T-helper 9 cell (primary cell): ENCODE measurements around the gene FNBP1.
"Not testable (repeated sequence)": the region's sequence is repeated elsewhere in the genome, so short reads cannot be mapped to it uniquely, and the experiment has no call there.

Experiments used
- DNase-seq: peaks from one replicate; pipeline ENCODE4 v3.0.0-alpha.2; 2020

Gene FNBP1

DNA sequence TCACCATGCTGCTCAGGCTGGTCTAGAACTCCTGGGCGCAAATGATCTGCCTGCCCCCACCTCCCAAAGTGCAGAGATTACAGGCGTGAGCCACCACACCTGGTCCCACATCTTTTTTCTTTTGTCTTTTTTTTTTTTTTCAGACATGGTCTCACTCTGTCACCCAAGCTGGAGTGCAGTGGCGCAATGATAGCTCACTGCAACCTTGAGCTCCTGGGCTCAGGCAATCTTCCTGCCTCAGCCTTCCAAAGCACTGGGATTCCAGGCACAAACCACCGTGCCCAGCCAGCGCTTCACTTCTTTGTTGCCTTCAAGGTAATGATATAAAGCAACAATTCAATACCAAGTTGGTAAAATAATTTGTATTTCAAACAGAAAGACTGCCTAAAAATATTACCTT, 128.9 kb downstream of the FNBP1 start:
- DNase-seq: no peak

DNA sequence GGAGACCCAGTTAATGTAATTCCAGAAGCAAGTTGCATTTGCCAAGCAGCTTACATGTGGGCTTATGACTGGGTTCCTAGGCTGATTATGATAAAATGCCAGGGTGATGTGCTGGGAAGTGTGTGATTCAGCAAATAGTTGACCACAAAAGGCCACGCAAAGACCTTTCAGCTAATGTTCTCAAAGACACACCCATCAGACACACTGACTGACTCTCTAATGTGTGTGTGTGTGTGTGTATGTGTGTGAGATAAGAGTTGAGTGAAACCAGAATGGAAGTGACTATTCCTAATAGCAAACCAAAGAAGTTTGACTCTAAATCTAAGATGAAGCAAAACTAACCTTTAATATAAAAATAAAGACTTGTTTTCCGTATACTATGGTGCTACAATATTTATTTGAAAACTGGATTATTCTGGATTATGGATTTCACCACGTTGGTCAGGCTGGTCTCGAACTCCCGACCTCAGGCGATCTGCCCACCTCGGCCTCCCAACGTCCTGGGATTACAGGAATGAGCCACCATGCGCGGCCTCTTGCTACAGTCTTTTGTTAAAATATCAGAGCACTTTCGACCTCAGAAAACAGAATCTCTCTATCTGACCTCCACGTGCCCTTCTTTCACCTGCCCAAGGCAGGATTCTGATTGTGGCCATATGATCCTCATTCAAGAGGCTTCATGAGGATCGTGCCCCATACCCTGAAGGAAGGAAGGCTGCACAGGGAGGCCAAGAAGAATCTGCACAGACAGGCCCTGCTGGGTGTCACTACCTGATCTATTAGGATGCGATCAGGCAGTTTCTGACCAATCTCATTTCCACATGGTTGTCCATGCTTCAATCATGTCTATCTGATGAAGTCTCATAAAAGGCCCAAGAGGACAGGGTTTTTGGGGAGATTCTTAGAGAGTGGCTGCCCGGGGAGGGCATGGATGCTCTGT, 132.1 kb downstream of the FNBP1 start:
- DNase-seq: no peak

DNA sequence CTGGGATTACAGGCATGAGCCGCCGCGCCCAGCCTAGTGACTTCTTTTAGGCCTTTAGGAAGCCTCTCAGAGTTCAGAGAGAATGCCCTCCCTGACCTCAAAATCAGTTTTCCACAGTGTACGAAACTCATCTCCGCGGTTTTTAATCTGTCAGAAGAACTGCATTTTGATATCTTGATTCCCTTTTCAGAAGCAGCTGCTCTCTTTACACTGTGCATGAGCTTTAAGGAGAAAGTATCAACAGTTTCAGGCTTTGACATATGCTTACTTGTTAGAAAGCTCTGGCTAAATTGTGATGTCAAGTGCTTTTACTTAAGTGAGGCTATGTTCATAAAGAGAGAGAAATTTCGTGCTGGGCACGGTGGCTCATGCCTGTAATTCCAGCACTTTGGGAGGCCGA, 133.1 kb downstream of the FNBP1 start:
- DNase-seq: no peak

DNA sequence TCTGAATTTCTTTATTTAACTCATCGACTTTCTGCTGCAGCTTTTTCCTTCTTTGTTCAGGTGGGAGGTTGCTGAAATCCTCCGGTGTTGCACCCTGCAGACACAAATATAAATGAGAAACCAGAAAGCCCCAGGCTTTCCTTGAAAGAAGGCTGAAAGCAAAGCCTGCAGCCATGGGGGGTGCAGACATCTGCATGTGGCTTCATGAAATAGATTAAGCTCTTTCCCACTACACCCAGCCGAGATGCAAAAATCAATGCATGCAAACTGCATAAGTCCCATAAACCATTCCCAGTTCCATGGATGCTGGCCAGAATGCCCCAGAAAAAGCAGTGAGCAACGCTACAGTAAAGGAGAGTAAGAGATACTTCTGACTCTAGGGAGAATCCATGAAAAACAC, 134.1 kb downstream of the FNBP1 start:
- DNase-seq: no peak

DNA sequence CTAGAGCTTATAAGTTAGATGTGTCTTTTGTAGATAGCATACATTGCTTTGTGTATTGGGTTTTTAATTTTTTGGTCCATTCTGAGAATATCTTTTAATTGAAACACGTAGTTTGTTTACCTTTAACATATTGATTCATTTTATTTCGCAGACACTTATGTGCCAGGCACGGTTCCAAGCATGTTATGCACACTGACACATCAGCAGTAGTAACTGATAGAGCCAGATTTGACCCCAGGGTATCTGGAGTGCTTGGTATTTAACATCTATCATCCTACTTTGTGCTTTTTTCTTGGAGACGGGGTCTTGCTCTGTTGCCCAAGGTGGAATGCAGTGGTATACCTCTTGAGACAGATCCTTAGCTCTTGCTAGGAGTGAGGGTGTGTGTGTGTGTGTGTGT, 135.8 kb downstream of the FNBP1 start:
- DNase-seq: no peak

DNA sequence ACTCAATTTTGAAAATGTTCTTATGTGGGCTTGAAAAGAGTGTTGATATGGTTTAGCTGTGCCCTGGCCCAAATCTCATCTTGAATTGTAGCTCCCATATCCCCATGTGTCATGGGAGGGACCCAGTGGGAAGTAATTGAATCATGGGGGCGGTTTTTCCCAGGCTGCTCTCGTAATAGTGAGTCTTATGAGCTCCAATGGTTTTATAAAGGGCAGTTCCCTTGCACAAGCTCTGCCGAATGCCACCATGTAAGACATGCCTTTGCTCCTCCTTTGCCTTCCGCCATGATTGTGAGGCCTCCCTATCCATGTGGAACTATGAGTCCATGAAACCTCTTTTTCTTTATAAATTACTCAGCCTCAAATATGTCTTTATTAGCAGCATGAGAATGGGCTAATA, 136.7 kb downstream of the FNBP1 start:
- DNase-seq: no peak

DNA sequence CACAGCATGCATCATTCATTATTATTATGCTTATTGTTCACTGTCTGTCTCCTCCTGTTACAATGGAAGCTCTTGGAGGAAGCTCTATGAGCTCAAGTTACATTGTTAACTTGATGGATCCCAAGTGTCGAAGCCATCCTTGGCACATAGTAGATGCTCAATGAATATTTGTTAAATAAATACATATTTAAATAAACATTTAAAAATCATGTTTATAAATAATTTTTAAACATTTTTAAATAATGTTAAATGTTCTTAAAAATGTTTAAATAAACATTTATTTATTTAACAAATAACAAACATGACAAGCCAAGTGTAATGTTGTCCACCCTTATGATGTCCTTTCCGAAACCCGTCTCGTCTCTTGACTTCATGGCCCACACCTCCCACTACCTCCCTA, 138.3 kb downstream of the FNBP1 start:
- no peak for DNase-seq

DNA sequence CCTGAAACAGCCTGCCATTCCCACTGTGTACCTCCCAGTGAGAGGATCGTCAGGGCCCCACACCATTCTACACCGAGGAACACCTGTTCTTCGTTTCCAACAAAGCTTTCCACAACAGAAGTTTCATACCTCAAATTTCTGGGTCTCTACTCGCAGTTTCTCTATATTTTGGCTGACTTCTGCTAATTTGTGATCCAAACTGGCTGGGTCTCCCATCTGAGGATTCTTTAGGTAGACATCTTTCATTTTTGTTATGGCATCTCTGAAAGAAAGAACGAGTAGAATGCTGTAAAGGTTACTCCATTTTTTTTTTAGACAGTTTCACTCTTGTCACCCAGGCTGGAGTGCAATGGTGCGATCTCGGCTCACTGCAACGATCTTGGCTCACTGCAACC, 140.3 kb downstream of the FNBP1 start:
- DNase-seq: no peak

DNA sequence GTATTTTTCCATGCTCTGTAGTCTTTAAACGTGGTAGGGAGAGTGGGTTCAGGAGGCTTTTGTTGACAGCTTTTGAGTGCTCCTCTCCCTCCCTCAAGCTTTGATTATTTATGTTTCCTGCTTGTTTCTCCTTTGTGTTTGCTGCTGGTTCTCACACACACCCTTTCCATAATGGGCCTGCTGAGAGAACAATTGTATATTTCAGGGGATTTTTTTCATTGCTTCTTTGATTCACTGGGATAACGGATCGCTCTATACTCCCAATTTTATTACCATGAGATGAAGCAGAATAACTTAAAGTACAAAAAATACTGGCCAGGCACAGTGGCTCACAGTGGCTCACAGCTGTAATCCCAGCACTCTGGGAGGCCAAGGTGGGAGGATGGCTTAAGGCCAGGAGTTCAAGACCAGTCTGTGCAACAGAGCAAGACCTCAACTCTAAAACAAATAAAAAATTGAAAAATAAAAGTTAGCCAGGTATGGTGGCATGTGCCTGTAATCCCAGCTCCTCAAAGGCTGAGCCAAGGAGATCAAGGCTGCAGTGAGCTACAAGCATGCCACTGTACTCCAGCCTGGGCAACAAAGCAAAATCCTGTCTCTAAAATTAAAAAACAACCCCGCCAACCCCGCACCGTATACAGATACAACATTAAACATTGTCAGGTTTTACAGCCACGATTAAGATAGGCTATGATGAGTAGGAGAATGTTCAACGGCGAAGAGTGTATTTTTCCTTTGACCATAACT, 140.8 kb downstream of the FNBP1 start:
- DNase-seq: no peak

DNA sequence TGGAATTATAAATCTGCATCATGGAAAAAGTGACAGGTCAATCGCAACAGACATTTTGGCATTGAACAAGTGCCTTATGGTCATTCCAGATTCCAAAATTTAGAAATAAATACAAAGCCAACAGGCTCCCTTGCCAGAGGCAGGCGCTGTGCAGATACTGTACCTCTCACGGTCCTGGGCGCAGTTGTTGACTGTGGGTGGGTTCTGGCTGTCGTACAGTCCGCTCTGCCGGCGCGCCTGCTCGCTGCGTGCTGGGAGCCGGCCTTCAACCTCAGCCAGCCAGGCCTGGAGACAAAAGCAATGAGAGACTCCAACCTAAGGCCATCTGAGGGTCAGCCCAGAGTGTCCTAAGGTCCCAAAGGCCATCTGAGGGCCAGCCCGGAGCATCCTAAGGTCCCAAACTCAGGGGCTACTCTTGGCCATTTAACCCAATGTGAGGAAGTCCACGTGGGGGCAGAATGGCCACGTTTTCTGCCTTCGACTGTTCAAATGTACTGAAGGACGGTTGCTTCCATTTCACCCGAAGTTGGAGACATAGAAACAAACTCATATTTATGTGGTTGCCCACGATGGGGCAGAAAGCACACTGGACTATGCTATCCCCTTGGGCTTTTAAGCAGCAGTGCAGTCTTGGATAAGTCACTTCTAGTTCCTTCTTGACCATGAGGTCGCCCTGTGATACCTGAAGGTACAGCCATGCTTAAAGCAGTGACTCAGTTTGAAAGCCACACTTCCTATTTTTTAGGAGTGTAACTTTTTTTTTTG, 142.5 kb downstream of the FNBP1 start:
- DNase-seq: no peak

DNA sequence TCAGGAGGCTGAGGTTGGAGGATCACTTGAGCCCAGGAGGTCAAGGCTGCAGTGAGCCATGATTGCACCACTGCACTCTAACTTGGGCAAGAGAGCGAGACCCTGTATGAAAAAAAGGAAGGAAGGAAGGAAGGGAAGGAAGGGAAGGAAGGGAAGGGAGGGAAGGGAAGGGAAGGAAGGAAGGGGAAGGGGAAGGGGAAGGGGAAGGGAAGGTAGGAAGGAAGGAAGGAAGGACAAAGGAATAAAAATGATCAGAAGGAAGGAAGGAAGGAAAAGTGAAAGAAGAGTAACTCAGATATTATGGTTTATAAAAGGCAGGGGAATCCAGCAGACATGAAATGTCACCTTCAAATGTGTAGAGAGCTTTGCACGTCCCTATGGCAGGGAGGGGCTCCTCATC, 143.4 kb downstream of the FNBP1 start:
- DNase-seq: no peak

DNA sequence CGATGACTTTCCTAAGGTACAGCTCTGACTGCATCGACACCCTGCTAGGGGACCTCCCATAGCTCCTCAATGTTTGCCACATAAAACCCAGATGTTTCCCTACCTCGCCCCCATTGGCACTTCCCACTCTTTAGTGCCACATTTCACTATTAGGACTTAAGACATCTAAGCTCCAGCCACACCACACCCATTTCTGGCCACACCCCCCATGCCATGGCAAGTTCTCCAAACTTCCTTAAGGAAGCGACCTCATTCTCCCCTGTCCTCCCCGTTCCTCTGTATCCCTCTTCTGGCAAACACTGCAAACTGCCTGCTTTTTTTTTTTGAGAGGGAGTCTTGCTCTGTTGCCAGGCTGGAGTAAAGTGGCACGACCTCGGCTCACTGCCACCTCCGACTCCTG, 144.8 kb downstream of the FNBP1 start:
- no peak for DNase-seq

DNA sequence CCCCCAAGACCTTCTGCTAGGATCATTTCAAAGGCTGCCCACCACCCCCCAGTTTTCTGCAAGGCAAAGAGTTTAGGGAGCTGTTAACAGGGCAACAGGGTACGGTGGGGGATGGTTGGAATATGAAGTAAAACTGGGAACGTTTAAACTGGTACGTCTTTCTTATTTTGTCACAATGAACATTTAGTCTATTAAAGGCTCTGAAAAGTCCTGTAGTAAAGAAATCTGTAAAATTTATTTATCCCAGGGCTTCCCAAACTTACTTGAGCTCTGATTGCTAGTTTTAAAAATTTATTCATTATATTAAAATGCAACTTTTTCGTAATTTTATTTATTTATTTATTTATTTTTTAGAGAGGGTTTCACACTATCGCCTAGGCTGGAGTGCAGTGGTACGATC, 145.7 kb downstream of the FNBP1 start:
- no peak for DNase-seq

DNA sequence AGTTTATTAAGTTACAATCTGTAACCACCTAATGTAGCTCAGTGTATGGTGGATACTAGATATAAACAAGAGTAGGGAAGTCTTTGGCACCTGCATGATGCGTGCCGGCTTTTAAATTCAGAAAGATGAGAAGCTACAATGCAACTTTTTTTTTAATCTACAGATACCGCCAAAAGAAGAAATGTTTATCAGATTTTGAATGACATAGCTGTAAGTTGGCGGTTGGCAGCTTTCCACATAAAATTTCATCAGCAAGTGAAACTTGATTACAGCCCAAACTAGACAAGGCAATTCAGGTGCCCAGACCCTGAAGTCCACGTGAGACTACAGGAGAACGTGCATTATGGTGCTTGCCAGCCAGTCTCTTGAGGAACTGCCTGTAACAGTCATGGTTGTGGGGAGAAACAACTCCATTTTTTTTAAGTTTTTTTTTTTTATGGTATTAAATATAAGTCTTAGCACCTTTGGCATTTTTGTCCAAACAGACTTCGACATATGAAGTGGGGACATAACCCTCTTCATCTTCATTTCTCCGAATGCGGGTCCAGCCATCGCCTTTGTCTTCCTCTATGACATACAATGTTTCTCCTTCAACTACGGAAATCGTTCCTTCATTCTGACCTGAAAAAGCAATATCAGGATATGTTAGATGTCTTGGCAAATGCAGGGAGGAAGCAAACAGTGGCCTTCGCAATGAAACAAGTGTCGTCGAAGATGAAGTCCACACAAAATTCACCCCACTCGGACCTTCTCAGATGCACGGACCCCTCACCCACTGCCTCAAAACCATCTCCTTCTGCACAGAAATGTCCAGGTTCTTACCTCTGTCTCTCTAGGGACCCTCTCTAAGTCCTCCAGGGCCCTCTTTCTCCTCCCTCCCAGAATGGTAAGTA, 147.4 kb downstream of the FNBP1 start:
- DNase-seq: peak; percentile 41

DNA sequence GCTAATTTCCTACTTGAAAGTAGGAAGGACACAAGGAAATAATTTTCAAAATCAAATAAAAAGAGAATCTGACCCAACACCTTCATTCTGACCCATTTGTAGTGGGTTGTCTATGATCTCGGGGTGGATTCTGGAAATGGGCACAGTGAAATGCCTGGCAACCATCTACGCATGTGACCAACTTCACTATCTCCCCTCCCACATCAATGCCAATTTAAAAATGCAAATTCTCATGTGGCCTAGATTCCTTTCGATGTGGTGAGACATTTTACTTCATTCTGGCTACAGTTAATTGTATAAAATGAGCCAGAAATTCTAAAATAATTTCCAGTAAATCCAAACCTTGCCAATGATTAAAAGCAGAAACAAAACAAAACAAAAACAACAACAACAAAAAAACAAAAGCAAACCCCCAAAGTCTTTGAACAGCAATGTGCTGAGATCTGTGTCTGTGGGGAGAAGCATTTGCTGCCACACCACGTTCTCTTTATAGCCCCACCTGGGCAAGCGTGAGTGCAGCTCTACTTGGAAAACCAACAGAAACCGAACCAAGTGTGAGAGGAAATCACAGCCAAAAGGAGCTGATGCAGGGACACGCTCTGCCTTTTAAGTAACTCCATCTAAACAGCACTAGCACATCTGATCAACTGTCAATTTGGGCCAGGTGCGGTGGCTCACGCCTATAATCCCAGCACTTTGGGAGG, 148.7 kb downstream of the FNBP1 start:
- DNase-seq: no peak

DNA sequence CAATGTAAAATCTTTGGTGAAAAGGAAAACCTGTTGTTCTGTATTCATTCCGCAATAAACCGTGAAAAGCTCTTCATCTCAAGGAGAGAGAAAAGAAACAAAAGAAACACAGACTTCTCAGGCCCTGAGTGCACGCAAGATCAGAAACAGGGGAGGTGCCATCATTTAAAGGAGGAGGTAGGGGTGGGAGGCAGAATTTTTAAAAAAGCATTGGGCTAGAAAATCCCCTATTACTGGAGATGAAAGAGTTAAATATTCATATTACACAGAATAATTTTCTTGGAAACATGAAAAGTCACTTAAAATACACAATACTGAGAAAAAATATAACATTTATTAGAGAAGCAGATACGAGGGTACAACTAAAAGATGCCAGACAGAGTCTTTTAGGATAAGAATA, 151.4 kb downstream of the FNBP1 start:
- DNase-seq: no peak

DNA sequence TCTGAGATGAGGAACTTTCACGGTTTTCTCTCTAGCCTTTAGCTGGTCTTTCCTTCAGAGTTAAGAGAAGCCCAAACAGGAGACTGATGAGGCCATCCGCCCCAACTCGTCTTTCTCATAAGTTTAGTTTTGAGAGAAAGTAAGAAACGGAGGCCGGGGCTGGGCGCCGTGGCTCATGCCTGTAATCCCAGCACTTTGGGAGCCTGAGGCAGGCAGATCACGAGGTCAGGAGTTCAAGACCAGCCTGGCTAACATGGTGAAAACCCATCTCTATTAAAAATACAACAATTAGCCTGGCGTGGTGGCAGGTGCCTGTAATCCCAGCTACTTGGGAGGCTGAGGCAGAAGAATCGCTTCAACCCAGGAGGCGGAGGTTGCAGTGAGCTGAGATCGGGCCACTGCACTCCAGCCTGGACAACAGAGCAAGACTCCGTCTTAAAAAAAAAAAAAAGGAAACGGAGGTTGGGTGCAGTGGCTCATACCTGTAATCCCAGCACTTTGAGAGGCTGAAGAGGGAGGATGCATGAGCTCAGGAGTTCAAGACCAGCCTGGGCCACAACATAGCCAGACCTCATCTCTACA, 152.2 kb downstream of the FNBP1 start:
- not testable (repeated sequence) for DNase-seq

DNA sequence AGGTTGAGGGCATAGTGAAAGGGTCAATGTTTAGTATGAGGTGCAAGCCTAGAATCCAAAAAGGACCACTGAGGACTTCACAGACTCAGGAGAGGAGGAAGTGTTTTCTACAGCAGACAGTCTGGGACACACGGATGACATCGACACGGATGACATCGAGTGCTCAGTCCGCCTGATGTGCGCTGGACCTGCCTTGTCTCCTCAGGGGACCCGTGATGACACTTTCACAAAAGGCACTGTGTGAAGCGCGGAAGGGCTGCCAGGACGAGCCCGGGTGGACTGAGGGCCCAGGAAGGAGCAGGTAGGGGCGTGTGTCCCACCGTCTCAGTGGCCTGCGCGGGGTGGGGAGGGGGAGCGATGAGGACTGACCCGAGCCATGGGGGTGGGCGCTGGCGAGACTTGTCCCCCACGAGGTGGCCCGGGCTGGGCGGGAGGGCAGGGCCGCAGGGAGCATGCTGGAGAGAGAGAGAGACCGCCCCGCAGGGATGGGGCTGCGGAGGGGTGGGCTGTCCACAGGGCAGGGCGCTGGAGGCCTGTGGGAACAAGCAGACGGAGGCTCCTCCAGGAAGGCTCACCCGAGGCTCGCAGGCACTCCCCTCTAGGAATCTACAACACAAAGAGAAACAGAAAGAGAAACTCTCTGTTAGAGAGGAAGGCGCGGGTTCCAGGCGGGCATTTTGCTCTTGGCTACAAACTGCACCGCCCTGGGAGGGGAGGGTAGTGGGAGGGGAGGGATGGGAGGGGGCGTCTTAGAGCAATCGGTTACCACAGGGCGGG, 152.9 kb downstream of the FNBP1 start:
- peak; percentile 48 for DNase-seq

DNA sequence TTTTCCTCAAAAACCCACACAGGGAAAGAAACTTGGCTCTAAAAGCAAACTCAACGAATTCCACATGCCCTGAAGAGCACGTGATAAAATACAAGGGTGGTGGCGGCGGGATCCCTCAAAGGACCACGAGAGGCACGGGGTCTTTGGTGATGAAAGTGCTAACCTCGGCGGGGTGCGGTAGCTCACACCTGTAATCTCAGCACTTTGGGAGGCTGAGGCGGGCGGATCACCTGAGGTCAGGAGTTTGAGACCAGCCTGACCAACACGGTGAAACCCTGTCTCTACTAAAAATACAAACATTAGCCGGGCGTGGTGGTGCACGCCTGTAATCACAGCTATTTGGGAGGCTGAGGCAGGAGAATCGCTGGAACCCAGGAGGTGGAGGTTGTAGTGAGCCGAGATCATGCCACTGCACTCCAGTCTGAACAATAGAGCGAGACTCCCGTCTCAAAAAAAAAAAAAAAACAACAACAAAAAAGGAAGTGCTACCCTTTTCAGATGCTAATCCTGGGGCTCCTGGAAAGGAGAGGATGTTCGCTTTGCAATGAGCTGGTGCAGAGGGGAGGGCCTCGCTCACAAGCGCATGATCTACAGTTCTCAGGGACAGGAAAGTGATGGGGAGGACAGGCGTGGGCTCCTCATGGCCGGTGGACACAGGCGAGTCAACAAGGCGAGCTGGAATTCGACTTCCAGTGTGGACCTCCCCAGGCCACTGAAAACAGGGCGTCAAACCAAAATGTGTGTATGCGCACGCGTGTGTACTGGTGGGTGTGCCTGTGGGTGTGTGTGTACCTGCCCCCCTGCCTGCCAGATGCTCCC, 153.7 kb downstream of the FNBP1 start:
- DNase-seq: no peak
